Fibroblast of the aortic adventitia (primary cell): ENCODE data around the gene SPNS2. TPM values are rescaled to one million over a fixed set of nuclear protein-coding genes. Genes with fewer than 3 reads are reported as not detected.

Experiments
- DNase-seq: peaks from one replicate; pipeline ENCODE4 v3.0.0-alpha.2; 2010; ENCODE audit warnings: low read depth
- H3K4me3 ChIP-seq: 2 replicates; pipeline ENCODE4 v1.5.1; 2011; ENCODE audit warnings: low read depth, mild to moderate bottlenecking, control low read depth, low read length, moderate library complexity
- total RNA-seq: library from RNA; depleted of rRNA; stranded (reverse); fragments of >200 nt; gene quantifications from 2 replicates; pipeline ENCODE4 v1.2.3, GENCODE V29; 2012; ENCODE audit warnings: low replicate concordance
- TF ChIP-seq, protein P1 (sequence below): IDR thresholded peaks from 2 replicates; pipeline ENCODE4 v1.5.1; 2011; ENCODE audit warnings: mild to moderate bottlenecking, low read length, control low read depth, inconsistent platforms; ENCODE audit not compliant: insufficient read depth

The SPNS2 gene
- total RNA-seq, 1 donor, result 0.27 TPM

DNA sequence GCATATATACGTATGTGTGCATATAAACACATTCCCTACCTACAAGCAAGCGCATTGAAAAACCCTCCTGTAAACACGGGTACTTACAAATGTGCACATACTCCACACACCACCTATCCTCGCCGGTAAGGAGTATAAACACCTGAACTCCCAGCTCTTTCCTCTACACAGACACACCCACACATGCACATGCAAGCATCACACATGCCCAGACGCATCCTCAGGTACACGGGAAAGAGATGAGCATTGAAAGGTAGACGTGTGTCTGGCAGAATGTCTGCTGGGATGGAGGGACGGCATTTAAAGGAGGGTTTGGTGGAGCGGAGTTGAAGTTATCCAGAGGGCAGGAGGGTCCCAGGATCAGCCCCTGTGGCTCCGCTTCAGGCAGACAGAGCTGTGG, 81.0 kb downstream of the SPNS2 start:
- DNase-seq, result no peak
- H3K4me3 ChIP-seq, result no peak overlapping the region
- TF ChIP-seq, protein P1, sequence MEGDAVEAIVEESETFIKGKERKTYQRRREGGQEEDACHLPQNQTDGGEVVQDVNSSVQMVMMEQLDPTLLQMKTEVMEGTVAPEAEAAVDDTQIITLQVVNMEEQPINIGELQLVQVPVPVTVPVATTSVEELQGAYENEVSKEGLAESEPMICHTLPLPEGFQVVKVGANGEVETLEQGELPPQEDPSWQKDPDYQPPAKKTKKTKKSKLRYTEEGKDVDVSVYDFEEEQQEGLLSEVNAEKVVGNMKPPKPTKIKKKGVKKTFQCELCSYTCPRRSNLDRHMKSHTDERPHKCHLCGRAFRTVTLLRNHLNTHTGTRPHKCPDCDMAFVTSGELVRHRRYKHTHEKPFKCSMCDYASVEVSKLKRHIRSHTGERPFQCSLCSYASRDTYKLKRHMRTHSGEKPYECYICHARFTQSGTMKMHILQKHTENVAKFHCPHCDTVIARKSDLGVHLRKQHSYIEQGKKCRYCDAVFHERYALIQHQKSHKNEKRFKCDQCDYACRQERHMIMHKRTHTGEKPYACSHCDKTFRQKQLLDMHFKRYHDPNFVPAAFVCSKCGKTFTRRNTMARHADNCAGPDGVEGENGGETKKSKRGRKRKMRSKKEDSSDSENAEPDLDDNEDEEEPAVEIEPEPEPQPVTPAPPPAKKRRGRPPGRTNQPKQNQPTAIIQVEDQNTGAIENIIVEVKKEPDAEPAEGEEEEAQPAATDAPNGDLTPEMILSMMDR, result no peak

DNA sequence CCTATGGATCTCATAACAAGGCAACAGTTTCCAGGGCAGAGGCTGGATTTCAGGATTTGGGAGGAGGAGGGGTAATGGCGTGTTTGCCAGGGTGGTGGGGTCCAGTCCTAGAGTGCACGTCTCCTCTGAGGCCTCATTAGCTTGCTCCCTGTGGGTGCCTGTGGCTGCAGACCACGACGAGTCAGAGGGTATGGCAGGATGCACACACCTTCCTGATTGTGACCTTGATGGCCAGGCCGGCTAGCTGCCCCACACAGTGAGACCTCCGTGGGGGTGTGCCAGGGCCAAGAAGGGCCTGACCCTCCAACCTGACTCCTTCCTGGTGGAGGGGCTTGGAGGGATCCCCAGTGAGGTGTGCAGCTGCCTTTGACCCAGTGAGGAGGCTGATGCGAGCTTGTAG, 81.6 kb downstream of the SPNS2 start:
- TF ChIP-seq, protein P1, result no peak
- no peak overlapping the region for H3K4me3 ChIP-seq
- DNase-seq, result no peak

DNA sequence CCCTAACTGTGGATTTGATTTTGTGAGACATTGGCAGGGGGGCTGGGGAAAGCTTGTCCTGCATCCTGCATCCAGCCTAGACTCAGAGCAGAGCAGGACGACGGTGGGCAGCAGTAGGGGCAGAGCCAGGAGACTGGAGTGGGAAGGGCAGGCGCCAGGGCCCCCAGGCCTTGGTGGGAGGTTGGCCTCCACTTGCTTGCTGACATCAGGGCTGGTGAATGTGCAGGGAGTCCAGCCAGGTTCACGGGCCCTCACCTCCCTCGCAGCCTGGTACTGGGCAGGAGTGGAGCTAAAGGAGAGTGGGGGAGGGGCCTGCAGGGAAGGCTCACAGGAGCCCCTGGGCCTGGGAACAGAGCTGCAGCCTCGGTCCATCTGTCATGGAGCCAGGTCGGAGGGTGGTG, 83.4 kb downstream of the SPNS2 start:
- H3K4me3 ChIP-seq, result no peak overlapping the region
- TF ChIP-seq, protein P1, result no peak
- DNase-seq, result no peak

DNA sequence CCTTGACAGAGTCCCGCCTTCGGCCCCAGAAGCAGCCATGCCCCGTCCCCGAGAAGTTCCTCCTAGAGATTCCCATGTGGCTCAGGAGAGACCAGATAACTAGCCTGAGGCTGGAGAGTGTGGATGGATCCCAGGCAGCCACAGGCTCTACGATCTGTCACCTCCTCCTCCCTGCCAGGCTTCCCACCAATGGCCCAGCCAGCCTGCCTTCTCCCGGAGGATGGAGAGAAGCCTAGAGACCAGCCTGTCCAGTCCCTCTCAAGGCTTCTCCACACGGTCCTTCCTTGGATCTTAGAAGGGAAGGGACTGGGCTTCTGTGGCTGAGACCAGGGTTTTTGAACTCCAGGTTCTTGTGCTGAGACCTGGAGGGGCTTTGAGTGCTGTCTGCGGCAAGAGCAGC, 84.0 kb downstream of the SPNS2 start:
- no peak for DNase-seq
- TF ChIP-seq, protein P1, result no peak

DNA sequence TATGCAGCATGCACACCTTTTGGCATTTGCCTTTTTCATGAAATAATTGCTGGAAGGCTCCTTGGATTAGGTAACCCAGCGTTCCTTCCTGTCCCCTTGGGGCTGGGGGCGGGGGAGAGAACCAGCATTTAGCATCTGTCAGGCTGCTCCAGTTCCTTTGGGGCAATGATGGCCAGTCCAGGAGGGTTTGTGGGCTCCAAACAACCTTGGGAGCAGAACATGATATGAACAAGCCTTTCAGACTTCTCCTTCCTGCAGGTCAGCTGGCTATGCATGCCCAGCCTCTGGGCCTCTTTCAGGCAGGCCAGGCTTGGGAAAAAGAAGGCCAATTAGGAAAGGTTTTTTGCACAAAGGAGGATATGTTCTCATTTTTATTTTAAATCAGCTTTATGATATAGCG, 84.5 kb downstream of the SPNS2 start:
- no peak overlapping the region for H3K4me3 ChIP-seq
- TF ChIP-seq, protein P1, result no peak
- DNase-seq, result no peak

More for the DNA sequence above, 84.0 kb downstream of the SPNS2 start:
- no peak overlapping the region for H3K4me3 ChIP-seq

DNA sequence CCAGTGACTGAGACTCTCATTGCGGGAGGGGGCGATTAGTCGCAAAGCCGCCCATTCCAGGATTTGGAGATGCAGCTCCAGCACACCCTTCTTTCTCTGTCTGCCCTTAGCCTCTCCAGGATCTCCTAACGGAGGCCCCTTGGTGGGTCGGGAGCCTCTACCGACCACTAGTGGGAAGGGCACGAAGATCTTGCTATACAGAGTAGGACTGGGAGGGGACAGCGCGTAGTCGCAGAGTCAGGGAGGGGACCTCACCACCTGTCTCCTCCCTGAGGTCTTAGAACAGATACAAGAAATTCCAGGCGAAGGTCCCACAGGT, 85.1 kb downstream of the SPNS2 start:
- H3K4me3 ChIP-seq, result no peak overlapping the region
- TF ChIP-seq, protein P1, result peak; percentile 54
- no peak for DNase-seq

DNA sequence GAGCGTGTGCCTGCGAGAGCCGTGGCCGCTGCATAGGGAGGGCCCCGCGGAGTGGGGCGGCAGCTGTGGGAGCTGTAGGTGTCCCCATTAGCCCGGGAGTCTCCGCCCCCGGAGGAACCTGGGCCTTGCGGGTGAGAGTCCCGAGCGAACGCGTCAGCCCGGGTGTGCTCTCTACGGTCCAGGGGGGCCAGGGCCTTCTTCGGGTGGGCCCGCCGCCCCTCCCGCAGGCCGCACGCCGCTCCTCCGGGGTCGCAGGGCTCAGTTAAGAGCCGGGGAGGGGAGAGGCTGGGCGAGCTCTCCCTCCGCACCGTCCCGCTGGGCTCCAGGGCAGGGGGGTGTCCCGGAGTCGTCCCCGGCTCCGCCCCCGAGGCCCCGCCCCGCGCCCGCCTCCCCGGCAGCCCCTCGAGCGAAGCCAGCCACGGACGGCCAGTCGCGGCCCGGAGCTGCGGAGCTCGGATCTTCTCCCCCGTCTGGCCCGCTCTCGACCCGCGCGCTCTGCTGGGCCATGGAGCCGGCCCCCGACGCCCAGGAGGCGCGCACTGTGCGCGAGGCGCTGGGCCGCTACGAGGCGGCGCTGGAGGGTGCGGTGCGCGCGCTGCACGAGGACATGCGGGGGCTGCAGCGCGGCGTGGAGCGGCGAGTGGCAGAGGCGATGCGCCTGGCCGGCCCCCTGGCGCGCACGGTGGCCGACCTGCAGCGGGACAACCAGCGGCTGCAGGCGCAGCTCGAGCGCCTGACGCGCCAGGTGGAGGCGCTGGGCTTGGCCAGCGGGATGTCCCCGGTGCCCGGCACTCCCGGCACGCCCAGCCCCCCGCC, 85.6 kb downstream of the SPNS2 start, which contains the start of gene SMTNL2:
Gene SMTNL2, plus strand, starts transcription at position 429 of the 816 bp plus-strand sequence. Its CDS starts 77 bp downstream, at position 506.
- no peak within 1 kb of the TSS for H3K4me3 ChIP-seq
- TF ChIP-seq, protein P1, result no peak
- no peak for DNase-seq
